Measurements from ENCODE around the gene TRABD2B.

Gene TRABD2B

DNA sequence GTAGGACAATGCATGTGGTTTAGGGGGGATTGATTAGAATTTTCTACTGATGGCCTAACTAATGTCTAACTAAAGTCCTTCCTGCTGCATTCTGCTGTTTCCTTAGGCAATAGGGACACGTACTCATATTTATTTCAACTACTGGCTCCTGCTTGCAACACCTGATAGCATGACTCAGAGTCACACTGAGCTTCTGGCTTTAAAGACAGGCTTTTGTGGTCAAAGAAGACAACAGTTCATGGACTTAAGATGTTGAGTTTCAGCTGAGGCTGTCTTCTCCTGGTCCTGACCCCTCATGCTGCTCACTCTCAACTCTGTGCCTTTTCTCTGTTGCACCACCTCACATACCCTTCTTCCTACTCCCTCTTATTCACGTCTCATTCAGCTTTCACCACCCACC, 29.1 kb upstream of the TRABD2B start:
- Histone ChIP-seq H3K9ac (ENCODE audit: low read length) (no peak overlapping the region), H3K9me2 (replicated peaks; ENCODE audit: insufficient read depth, low read length) (no peaks in the 10 kb centered on the region), H3F3A (ENCODE audit: insufficient read depth) (no peaks in the 10 kb centered on the region), H3K27me3 (ENCODE audit: low read length) (no peaks in the 10 kb centered on the region), H3K4me2 (ENCODE audit: low read depth, low read length, poor library complexity, severe bottlenecking) (no peak overlapping the region), H3K36me3 (ENCODE audit: low read length) (no peaks in the 10 kb centered on the region), H2AFZ (ENCODE audit: low read depth, low read length, severe bottlenecking) (no peak overlapping the region), H3K4me3 (ENCODE audit: insufficient read depth, low read length, poor library complexity, severe bottlenecking) (no peak overlapping the region), H3K9me3 (ENCODE audit: insufficient read depth, low read length) (no peaks in the 10 kb centered on the region), H3K27ac (ENCODE audit: low read depth, low read length) (no peak overlapping the region), H3K79me2 (ENCODE audit: insufficient read depth, low read length) (no peaks in the 10 kb centered on the region), H4K20me1 (ENCODE audit: low read depth, low read length) (no peaks in the 10 kb centered on the region)
- TF ChIP-seq, protein P1, sequence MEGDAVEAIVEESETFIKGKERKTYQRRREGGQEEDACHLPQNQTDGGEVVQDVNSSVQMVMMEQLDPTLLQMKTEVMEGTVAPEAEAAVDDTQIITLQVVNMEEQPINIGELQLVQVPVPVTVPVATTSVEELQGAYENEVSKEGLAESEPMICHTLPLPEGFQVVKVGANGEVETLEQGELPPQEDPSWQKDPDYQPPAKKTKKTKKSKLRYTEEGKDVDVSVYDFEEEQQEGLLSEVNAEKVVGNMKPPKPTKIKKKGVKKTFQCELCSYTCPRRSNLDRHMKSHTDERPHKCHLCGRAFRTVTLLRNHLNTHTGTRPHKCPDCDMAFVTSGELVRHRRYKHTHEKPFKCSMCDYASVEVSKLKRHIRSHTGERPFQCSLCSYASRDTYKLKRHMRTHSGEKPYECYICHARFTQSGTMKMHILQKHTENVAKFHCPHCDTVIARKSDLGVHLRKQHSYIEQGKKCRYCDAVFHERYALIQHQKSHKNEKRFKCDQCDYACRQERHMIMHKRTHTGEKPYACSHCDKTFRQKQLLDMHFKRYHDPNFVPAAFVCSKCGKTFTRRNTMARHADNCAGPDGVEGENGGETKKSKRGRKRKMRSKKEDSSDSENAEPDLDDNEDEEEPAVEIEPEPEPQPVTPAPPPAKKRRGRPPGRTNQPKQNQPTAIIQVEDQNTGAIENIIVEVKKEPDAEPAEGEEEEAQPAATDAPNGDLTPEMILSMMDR (IDR thresholded peaks at IDR 0.05; ENCODE audit: insufficient read depth, low read length, poor library complexity, severe bottlenecking): no peak
- no peak for TF ChIP-seq EZH2phosphoT487 (conservative IDR thresholded peaks at IDR 0.05; ENCODE audit: low read length)

DNA sequence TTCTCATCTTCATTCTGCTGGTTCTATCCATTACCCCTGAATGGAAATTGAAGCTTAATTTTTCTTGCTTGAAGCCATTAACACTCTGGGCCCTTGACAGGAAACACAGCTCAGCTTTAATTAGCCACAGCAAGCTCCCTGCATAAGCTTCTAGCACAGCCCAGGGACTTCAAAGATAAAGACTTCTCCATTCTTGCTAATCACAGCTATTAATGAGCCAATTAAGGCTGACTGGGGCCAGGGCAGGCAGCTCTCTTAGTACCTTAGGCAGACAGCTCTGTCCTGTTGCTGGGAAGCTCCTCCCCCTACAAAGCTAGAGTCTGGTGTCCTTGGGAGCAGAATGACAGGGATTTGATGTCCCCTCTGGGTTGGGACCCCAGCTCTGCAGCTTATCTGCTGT, 27.9 kb upstream of the TRABD2B start:
- TF ChIP-seq, protein P1 (IDR thresholded peaks at IDR 0.05; ENCODE audit: insufficient read depth, low read length, poor library complexity, severe bottlenecking): no peak
- TF ChIP-seq EZH2phosphoT487 (conservative IDR thresholded peaks at IDR 0.05; ENCODE audit: low read length): no peak
- H3K9ac ChIP-seq (ENCODE audit: low read length): no peak overlapping the region
- H3K4me3 ChIP-seq (ENCODE audit: insufficient read depth, low read length, poor library complexity, severe bottlenecking): no peak overlapping the region
- no peaks in the 10 kb centered on the region for H3K36me3 ChIP-seq (ENCODE audit: low read length)
- no peak overlapping the region for H2AFZ ChIP-seq (ENCODE audit: low read depth, low read length, severe bottlenecking)
- H3K9me3 ChIP-seq (ENCODE audit: insufficient read depth, low read length): no peaks in the 10 kb centered on the region
- H3K9me2 ChIP-seq (replicated peaks; ENCODE audit: insufficient read depth, low read length): no peaks in the 10 kb centered on the region
- H3K79me2 ChIP-seq (ENCODE audit: insufficient read depth, low read length): no peaks in the 10 kb centered on the region
- H3K4me2 ChIP-seq (ENCODE audit: low read depth, low read length, poor library complexity, severe bottlenecking): no peak overlapping the region
- H3F3A ChIP-seq (ENCODE audit: insufficient read depth): no peaks in the 10 kb centered on the region
- H3K27ac ChIP-seq (ENCODE audit: low read depth, low read length): no peak overlapping the region
- H4K20me1 ChIP-seq (ENCODE audit: low read depth, low read length): no peaks in the 10 kb centered on the region
- no peaks in the 10 kb centered on the region for H3K27me3 ChIP-seq (ENCODE audit: low read length)

DNA sequence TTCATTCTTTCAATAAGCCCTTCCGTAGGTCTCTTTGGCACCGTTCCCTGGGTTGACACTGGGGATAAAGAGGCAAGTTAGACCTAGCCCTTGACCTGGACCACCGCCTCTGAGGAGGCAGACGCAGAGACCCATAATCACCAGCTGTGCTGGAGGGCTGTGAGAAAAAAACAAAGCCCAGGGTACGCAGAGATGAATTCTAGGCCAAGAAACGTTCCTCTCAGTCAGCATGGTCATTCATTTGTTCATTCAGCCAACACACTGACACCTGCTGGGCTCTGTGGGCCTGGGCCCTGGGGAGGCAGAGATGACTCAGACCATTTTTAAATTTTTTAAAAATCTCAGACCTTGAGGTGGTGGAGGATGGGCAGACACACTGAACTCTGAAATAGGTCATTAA, 26.3 kb upstream of the TRABD2B start:
- Histone ChIP-seq H3K79me2 (ENCODE audit: insufficient read depth, low read length) (no peaks in the 10 kb centered on the region), H3K9me2 (replicated peaks; ENCODE audit: insufficient read depth, low read length) (no peaks in the 10 kb centered on the region), H4K20me1 (ENCODE audit: low read depth, low read length) (no peaks in the 10 kb centered on the region), H2AFZ (ENCODE audit: low read depth, low read length, severe bottlenecking) (no peak overlapping the region), H3K4me3 (ENCODE audit: insufficient read depth, low read length, poor library complexity, severe bottlenecking) (no peak overlapping the region), H3K36me3 (ENCODE audit: low read length) (no peaks in the 10 kb centered on the region), H3K9me3 (ENCODE audit: insufficient read depth, low read length) (no peaks in the 10 kb centered on the region), H3K9ac (ENCODE audit: low read length) (no peak overlapping the region), H3K27me3 (ENCODE audit: low read length) (no peaks in the 10 kb centered on the region), H3F3A (ENCODE audit: insufficient read depth) (no peaks in the 10 kb centered on the region), H3K4me2 (ENCODE audit: low read depth, low read length, poor library complexity, severe bottlenecking) (no peak overlapping the region), H3K27ac (ENCODE audit: low read depth, low read length) (no peak overlapping the region)
- no peak for TF ChIP-seq EZH2phosphoT487 (conservative IDR thresholded peaks at IDR 0.05; ENCODE audit: low read length)
- TF ChIP-seq, protein P1 (IDR thresholded peaks at IDR 0.05; ENCODE audit: insufficient read depth, low read length, poor library complexity, severe bottlenecking): no peak
